ENCODE results near the gene UPK1A. TPM values are rescaled to one million over a fixed set of nuclear protein-coding genes. Genes with fewer than 3 reads are reported as not detected.

The UPK1A gene
- total and polyA plus RNA-seq, 10 of the 15 experiments (the other 5 are each of a cell fraction or from before 2014, with no cell fraction given): 0.15 to 1.9 (median 0.26) TPM; not detected in 7

- Histone ChIP-seq H3K27me3 (replicated peaks in 1 of 2; ENCODE audit: control insufficient read depth in 2 of 2, insufficient read depth in 2 of 2, low read length in 1 of 2) (no peaks in the 10 kb centered on the region), H3K4me3 (no peak overlapping the region), H3K4me1 (ENCODE audit: control insufficient read depth, insufficient read depth, low read length) (peaks cover 5% of the 10 kb centered on the region), H4K20me1 (ENCODE audit: control insufficient read depth, insufficient read depth) (no peaks in the 10 kb centered on the region), H2AFZ (ENCODE audit: control insufficient read depth, low read depth, low read length) (no peak overlapping the region), H3K36me3 (ENCODE audit: control insufficient read depth in 2 of 2, insufficient read depth in 2 of 2, low read length in 1 of 2) (peaks cover 12 to 21% of the 10 kb centered on the region in 2 experiments; a peak in 3 of 4 replicates), H3K79me2 (ENCODE audit: control insufficient read depth, insufficient read depth, low read length) (no peaks in the 10 kb centered on the region), H3K27ac (ENCODE audit: control insufficient read depth, insufficient read depth) (no peak overlapping the region), H3K4me2 (ENCODE audit: control insufficient read depth, insufficient read depth) (no peak overlapping the region), H3K9me3 (replicated peaks; ENCODE audit: control insufficient read depth, insufficient read depth, low read length) (no peaks in the 10 kb centered on the region), H3K9ac (ENCODE audit: control insufficient read depth, insufficient read depth, low read length) (no peak overlapping the region)
- no peak for TF ChIP-seq SREBF2 (IDR thresholded peaks at IDR 0.05; ENCODE audit: low read length)
- no peak for TF ChIP-seq BCLAF1 (IDR thresholded peaks at IDR 0.05)
- no peak for TF ChIP-seq MEF2A (IDR thresholded peaks at IDR 0.05; ENCODE audit: insufficient read depth, low read depth, low read length)
- no peak for TF ChIP-seq MXI1 (IDR thresholded peaks at IDR 0.05; ENCODE audit: low read depth, low read length)
- no peak for TF ChIP-seq CBFB (IDR thresholded peaks at IDR 0.05; ENCODE audit: low read depth)
- no peak for TF ChIP-seq USF2 (IDR thresholded peaks at IDR 0.05; ENCODE audit: borderline replicate concordance, low read depth, low read length)
- TF ChIP-seq STAT3 (IDR thresholded peaks at IDR 0.05; ENCODE audit: low read depth, low read length): no peak
- no peak for TF ChIP-seq IKZF2 (IDR thresholded peaks at IDR 0.05)
- TF ChIP-seq ZSCAN29 (IDR thresholded peaks at IDR 0.05): no peak
- no peak for TF ChIP-seq STAT1 (conservative IDR thresholded peaks at IDR 0.05)
- TF ChIP-seq ETV6 (conservative IDR thresholded peaks at IDR 0.05 in 1 of 2, IDR thresholded peaks at IDR 0.05 in 1 of 2; ENCODE audit: borderline replicate concordance in 1 of 2, low read depth in 1 of 2): no peak
- no peak for TF ChIP-seq MYC (IDR thresholded peaks at IDR 0.05; ENCODE audit: insufficient read depth, insufficient read length, insufficient replicate concordance, low read length, severe bottlenecking)
- no peak for TF ChIP-seq BACH1 (IDR thresholded peaks at IDR 0.05; ENCODE audit: borderline replicate concordance)
- no peak for TF ChIP-seq CUX1 (IDR thresholded peaks at IDR 0.05; ENCODE audit: insufficient replicate concordance, low read depth, low read length)
- no peak for ATAC-seq
- intact Hi-C loops (cut with micrococcal nuclease; ENCODE audit: unreplicated experiment): no loop called here
- ChIA-PET RAD21 (ENCODE audit: unreplicated experiment) (no interaction called here), SMC1A (ENCODE audit: uncharacterized antibody, unreplicated experiment) (interaction anchor here (1.2 kb wide), 1 partner anchor 10 kb away, joined by 5 read pairs; no protein-coding TSS in a partner anchor), CTCF (interaction anchor here (0.6 kb wide), 1 partner anchor 1390 kb away, joined by 3 read pairs; no protein-coding TSS in a partner anchor), POLR2A (no interaction called here)
- in situ Hi-C loops (cut with MboI): no loop called here
- 76% methylated on average over 3 of the region's 3 CpGs for WGBS (ENCODE audit: insufficient coverage, insufficient replicate concordance, low lambda C conversion rate, missing lambda C conversion rate)
- no TSS peak for BruUV-seq (replicated peaks)
- no peak for DNase-seq (ENCODE audit: low read depth, low spot score)
- FAIRE-seq: no peak
Measured at GRCh38 chr19:35636651-35637050, 29.7 kb upstream of the UPK1A start.
